Thoracic aorta (tissue), 2 donors: ENCODE measurements around the gene ZNF789. TPM values are rescaled to one million over a fixed set of nuclear protein-coding genes. Genes with fewer than 3 reads are reported as not detected.

Experiments used
- ATAC-seq: fragments of 150-250 bp; one replicate; pipeline ENCODE4 v1.8.0; 2017; ENCODE audit warnings: low read depth; ENCODE audit not compliant: insufficient number of reproducible peaks, low FRiP score
- DNase-seq: peaks from one replicate; pipeline ENCODE4 v3.0.0-alpha.2; 2020; ENCODE audit warnings: low spot score
- H3K27ac ChIP-seq, 2 donors: fragments of 200-600 bp; sonication (generic); 1 replicate in 1 of 2; 2 replicates in 1 of 2; pipeline ENCODE4 v1.5.1; 2016; ENCODE audit warnings: mild to moderate bottlenecking in 2 of 2, moderate library complexity in 2 of 2
- H3K27me3 ChIP-seq: fragments of 200-600 bp; sonication (generic); replicated peaks from 2 replicates; pipeline ENCODE4 v1.6.0; 2016; ENCODE audit warnings: mild to moderate bottlenecking; ENCODE audit not compliant: insufficient read depth
- H3K36me3 ChIP-seq: fragments of 200-600 bp; sonication (generic); one replicate; pipeline ENCODE4 v1.5.1; 2016
- H3K4me1 ChIP-seq, 2 donors: fragments of 200-600 bp; sonication (generic); 1 replicate in 1 of 2; 2 replicates in 1 of 2; pipeline versions ENCODE4 v1.5.1 to v1.6.0; 2016; ENCODE audit warnings: low read depth in 2 of 2, mild to moderate bottlenecking in 1 of 2; ENCODE audit not compliant: control insufficient read depth in 1 of 2
- H3K4me3 ChIP-seq: fragments of 200-600 bp; sonication (generic); 2 replicates; pipeline ENCODE4 v1.5.1; 2016; ENCODE audit warnings: mild to moderate bottlenecking
- H3K9me3 ChIP-seq: fragments of 200-600 bp; sonication (generic); 2 replicates; pipeline ENCODE4 v1.5.1; 2016
- CTCF ChIP-seq: fragments of 200-600 bp; sonication (generic); IDR thresholded peaks from one replicate; pipeline ENCODE4 v1.5.1; 2019; ENCODE audit warnings: antibody characterized with exemption
- total RNA-seq, 2 donors: library from RNA; depleted of rRNA; stranded (reverse); fragments of >200 nt; gene quantifications; one replicate each; pipeline versions ENCODE4 v1.1.0 to v1.2.3, GENCODE V29; 2016

Gene ZNF789
- total RNA-seq, 2 donors from 2014 or later, result 3.5 to 12.4 TPM

GRCh38 chr7:99469381-99470065, 3.2 kb upstream of the ZNF789 start:
- H3K36me3 ChIP-seq, result no peaks in the 10 kb centered on the region
- H3K27ac ChIP-seq, result no peak overlapping the region
- peaks cover 12 to 26% of the 10 kb centered on the region in 2 donors for H3K4me1 ChIP-seq
- DNase-seq, result no peak
- no peak for TF ChIP-seq CTCF
- no peak for ATAC-seq
- no peaks in the 10 kb centered on the region for H3K27me3 ChIP-seq
- no peak overlapping the region for H3K4me3 ChIP-seq
- H3K9me3 ChIP-seq, result no peaks in the 10 kb centered on the region

DNA sequence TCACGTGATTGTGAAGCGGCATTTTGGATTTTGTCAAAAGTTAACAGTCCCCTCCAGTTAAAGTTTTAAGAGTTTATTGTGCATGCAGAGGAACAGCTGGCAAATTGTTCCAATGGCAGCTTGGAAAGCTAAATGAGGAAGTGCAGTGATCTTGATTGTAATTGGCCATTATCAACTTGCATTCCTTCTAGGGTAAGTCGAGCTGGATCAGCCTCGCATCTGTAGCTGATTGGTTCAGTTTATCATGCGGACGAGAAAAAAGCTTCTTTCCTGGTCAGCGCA, 566 bp downstream of the ZNF789 start:
- no peaks in the 10 kb centered on the region for H3K27me3 ChIP-seq
- DNase-seq, result no peak
- H3K27ac ChIP-seq, result peak overlapping the region in 1 of 2 donors; percentile 91
- peaks cover 3 to 11% of the 10 kb centered on the region in 2 donors for H3K4me1 ChIP-seq
- no peaks in the 10 kb centered on the region for H3K36me3 ChIP-seq
- peak overlapping the region; percentile 92 for H3K4me3 ChIP-seq
- ATAC-seq, result no peak
- H3K9me3 ChIP-seq, result no peaks in the 10 kb centered on the region
- TF ChIP-seq CTCF, result no peak

DNA sequence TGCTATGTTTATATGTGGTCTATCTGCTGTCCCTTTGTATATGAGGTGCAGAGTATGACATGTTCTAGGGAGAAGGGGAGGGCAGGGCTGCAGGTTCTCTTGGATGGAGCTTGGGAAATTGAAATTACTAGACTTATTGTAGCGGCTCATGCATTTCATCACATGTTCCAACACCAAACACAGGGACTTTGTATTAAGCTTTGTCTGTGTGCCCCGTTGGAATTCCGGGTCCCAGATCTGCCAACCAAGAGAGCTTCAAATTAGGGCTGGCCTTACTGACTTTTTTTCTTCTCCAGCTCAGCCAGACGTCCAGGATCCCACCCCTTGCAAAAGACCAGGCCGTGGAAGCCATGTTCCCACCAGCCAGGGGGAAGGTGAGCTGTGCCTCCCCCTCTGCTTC, 3.4 kb downstream of the ZNF789 start:
- Histone ChIP-seq H3K4me1 (peaks cover 3 to 11% of the 10 kb centered on the region in 2 donors), H3K27ac (no peak overlapping the region), H3K4me3 (no peak overlapping the region), H3K36me3 (no peaks in the 10 kb centered on the region), H3K27me3 (no peaks in the 10 kb centered on the region), H3K9me3 (no peaks in the 10 kb centered on the region)
- DNase-seq (no peak), ATAC-seq (no peak)
- no peak for TF ChIP-seq CTCF

GRCh38 chr7:99478464-99479440, 6.1 kb downstream of the ZNF789 start:
- no peaks in the 10 kb centered on the region for H3K27me3 ChIP-seq
- no peak for ATAC-seq
- DNase-seq, result no peak
- TF ChIP-seq CTCF, result no peak
- H3K36me3 ChIP-seq, result no peaks in the 10 kb centered on the region
- H3K4me1 ChIP-seq, result peaks cover 2 to 4% of the 10 kb centered on the region in 2 donors
- H3K4me3 ChIP-seq, result no peak overlapping the region
- H3K27ac ChIP-seq, result no peak overlapping the region
- H3K9me3 ChIP-seq, result no peaks in the 10 kb centered on the region

- no peaks in the 10 kb centered on the region for H3K27me3 ChIP-seq
- DNase-seq (no peak), ATAC-seq (no peak)
- TF ChIP-seq CTCF, result no peak
- no peak overlapping the region for H3K27ac ChIP-seq
- no peaks in the 10 kb centered on the region for H3K36me3 ChIP-seq
- H3K9me3 ChIP-seq, result no peaks in the 10 kb centered on the region
- H3K4me1 ChIP-seq, result no peaks in the 10 kb centered on the region
- H3K4me3 ChIP-seq, result no peak overlapping the region
These were observed 12.4 kb downstream of the ZNF789 start for GRCh38 chr7:99485094-99485493.
